Activated CD8-positive, alpha-beta memory T cell treated with anti-CD3 and anti-CD28 coated beads for 24 hours (primary cell): ENCODE data around the gene SSBP4.
A peak's percentile ranks its signal among the peaks of the same experiment; 100 is the strongest.
"Not testable (repeated sequence)": the region's sequence is repeated elsewhere in the genome, so short reads cannot be mapped to it uniquely, and the experiment has no call there.

ENCODE experiments used
- DNase-seq: peaks from one replicate; pipeline ENCODE4 v3.0.0-alpha.2; 2020

Gene SSBP4

DNA sequence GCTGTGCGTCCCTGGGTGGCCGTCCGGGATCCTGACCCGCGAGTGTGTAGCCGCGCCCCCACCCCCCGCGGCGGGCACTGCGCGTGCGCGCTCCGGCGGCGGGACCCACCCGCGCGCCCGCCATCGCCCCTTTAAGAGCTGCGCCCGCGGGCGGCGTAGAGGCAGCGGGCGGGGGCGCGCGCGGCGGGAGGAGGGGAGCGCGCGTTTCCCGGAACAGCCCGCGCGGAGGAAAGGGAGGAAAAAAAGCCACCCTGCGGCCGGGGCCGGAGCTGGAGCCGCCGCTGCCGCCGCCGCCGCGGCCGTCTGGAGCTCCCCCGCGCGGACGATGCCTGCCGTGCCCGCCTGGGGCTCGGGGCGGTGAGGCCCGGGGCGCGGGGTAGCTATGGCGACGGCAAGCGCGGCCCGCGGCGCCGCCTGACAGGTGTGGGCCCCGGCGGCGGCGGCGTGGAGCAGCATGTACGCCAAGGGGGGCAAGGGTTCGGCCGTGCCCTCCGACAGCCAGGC lies at the start of gene SSBP4:
Gene SSBP4 (plus strand): TSS at position 204 of the 504 bp plus-strand sequence. CDS start 251 bp downstream, at position 455.
- peak; percentile 88 for DNase-seq

DNA sequence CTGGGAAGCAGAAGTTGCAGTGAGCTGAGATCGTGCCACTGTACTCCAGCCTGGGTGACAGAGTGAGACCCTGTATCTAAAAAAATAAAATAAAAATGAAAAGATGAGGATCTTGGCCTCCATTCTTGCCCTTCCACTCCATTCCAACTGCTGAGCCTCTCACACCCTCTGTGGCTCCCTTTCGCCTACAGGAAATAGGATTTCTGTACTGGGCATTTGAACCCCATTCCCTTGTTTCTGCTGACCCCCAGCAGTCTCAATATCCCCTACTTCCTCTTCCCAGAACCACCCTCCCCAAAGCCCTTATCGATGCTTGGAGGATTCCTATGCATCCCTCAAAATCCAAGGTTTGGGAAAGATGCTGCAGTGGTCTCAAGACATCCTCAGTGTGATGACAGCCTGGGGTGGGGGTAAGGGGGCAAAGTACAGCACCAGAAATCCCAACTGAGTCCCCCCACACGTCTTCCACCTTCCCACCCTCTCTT lies 45.7 kb upstream of the SSBP4 start:
- no peak for DNase-seq

DNA sequence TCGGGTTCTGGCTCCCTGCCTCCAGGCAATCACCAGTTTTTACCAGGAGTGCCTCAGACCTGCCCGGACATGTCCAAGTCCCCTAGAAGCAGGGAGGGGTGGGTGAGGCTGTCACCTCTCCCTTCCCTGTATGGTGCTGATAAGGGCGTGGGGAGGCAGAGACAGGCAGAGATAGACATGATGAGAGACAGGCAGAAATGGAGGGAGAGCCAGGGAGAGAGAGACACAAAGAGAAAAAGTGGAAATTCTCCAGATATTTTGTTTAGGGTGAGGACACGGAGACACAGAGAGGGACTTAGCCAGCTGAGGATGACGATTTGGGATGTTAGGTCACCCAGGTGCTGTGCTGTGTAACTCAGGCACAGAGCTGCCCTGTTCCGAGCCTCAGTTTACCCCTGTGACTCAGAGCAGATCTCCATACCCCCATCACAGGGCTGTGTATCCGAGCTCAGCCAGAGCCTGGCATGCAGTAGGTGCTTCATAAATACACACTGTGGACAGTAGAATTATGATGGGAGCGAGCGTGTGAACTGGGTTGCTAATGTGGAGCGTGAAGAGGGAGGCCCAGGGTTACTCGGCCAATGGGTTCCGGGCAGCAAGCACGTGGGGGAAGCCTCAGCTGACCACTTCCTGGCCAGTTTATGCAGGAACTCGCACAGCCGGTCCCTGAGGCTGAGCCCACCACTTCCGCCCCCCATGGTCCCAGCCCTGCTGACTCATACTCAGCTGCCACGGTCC lies 45.1 kb upstream of the SSBP4 start:
- peak; percentile 77 for DNase-seq

DNA sequence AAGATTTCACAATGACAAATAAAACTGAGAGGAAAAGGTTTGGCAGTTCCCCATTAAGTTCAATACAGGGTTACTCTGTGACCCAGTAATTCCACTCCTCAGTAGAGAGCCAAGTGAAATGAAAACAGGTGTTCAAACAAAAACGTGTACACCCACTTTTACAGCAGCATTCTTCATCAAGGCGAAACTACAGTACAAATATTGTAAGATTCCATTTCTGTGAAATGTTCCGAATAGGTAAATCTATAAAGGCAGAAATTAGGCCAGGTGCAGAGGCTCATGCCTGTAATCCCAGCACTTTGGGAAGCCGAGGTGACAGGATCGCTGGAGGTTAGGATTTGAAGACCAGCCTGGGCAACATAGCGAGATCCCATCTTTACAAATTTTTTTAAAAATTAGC lies 42.2 kb upstream of the SSBP4 start:
- no peak for DNase-seq

DNA sequence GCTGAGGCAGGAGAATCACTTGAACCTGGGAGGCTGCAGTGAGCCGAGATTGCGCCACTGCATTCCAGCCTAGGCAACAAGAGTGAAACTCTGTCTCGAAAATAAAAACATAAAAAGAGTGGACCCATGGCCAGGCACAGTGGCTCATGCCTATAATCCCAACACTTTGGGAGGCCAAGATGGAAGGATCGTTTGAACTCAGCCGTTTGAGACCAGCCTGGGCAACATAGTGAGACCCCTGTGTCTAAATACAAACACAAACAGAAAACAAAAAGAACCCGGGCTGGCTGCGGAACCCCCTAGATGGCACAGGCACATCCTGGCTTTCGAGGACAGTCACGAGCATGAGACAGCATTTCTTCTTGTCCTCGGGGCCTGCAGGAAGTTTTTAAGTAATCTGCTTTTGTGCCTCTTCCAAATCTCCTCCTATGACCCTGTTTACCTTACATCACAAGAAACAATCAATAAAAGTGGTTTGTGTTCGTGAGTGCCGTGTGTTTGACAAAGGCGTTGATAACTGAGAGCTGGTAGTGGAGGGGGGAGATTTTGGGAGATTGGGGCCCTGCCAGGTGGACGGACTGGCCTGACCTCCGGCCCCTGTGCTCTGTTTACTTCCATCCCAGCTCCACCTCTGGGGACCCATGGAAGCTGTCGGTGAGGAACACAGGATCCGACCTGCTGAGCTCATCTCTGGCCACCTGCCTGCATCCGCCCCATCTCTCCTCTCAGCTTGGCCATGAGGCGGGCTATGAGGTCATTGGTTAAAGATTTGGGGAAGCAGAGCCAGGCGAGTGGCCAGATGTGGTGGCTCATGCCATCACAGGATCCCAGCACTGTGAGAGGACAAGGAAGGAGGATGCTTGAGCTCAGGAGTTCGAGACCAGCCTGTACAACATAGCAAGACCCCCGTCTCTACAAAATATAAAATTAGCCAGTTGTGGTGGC lies 39.1 kb upstream of the SSBP4 start:
- no peak for DNase-seq

DNA sequence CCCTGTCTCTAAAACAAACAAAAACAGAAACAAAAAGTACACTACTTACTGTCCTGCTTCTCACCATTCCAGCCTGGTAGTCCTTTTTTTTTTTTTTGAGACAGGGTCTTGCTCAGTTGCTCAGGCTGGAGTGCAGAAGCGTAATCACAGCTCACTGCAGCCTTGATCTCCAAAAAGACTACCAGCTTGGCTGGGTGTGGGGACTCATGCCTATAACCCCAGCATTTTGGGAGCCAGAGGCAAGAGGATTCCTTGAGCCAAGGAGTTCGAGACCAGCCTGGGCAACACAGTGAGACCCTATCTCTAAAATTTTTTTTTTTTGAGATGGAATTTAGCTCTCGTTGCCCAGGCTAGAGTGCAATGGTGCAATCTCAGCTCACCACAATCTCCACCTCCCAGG lies 38.4 kb upstream of the SSBP4 start:
- no peak for DNase-seq

DNA sequence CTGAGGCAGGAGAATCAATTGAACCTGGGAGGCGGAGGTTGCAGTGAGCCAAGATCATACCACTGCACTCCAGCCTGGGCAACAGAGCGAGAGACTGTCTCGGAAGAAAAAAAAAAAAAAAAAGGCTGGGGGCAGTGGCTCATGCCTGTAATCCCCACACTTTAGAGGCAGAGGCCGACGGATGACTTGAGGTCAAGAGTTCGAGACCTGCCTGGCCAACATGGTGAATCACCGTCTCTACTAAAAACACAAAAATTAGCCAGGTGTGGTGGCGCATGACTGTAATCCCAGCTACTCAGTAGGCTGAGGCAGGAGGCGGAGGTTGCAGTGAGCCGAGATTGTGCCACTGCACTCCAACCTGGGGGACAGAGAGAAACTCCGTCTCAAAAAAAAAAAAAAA lies 35.6 kb upstream of the SSBP4 start:
- DNase-seq: not testable (repeated sequence)

DNA sequence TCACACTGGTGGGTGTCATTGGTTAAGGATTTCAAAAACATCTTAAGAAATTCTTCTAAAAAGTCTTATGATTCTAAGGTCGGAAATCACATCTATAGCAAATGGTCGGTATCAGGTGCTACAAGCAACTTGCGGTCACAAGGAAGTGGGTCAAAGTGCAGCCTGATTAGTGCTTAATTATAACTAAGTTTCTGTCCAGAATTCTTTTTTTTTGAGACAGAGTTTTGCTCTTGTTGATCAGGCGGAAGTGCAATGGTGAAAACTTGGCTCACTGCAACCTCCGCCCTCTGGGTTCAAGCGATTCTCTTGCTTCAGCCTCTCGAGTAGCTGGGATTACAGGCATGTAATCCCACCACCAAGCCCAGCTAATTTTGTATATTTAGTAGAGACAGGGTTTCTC lies 34.4 kb upstream of the SSBP4 start:
- no peak for DNase-seq

DNA sequence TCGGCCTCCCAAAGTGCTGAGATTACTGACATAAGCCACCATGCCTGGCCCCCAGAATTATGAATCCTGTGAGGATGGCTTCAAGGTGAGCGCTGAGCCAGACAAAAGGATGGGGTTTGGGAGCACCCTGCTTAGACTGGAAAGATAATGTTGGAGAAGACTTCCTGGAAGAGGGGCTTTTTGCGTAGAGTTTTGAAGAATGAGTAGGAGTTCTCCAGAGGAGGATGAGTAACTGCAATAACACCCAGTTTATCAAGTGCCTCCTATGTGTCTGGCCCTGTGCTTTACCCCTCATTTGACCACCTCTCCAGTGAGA lies 33.9 kb upstream of the SSBP4 start:
- no peak for DNase-seq

DNA sequence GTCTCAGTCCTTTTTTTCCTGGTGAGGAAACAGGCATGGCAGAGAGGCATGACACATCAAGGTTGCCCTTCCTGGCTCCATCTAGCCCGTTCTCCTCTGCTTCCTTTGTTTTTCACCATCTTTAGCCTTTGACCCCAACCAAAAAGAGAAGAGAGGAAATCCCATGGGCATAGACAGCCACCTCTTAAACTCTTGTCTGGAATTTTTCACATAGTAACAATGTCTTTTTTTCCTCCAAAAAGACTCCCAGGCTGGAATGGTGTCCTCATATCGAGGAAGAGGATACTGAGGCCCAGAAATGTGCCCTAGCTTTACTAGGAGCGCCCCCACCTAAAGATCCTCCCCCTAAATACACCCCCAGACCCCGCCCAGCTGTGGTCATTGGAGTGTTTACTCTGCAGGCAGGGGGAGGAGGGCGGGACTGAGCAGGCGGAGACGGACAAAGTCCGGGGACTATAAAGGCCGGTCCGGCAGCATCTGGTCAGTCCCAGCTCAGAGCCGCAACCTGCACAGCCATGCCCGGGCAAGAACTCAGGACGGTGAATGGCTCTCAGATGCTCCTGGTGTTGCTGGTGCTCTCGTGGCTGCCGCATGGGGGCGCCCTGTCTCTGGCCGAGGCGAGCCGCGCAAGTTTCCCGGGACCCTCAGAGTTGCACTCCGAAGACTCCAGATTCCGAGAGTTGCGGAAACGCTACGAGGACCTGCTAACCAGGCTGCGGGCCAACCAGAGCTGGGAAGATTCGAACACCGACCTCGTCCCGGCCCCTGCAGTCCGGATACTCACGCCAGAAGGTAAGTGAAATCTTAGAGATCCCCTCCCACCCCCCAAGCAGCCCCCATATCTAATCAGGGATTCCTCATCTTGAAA lies 33.3 kb upstream of the SSBP4 start, which contains the start of gene GDF15:
Gene GDF15 (plus strand): TSS at position 484 of the 868 bp plus-strand sequence. CDS start 32 bp downstream, at position 516.
- DNase-seq: peak; percentile 63

DNA sequence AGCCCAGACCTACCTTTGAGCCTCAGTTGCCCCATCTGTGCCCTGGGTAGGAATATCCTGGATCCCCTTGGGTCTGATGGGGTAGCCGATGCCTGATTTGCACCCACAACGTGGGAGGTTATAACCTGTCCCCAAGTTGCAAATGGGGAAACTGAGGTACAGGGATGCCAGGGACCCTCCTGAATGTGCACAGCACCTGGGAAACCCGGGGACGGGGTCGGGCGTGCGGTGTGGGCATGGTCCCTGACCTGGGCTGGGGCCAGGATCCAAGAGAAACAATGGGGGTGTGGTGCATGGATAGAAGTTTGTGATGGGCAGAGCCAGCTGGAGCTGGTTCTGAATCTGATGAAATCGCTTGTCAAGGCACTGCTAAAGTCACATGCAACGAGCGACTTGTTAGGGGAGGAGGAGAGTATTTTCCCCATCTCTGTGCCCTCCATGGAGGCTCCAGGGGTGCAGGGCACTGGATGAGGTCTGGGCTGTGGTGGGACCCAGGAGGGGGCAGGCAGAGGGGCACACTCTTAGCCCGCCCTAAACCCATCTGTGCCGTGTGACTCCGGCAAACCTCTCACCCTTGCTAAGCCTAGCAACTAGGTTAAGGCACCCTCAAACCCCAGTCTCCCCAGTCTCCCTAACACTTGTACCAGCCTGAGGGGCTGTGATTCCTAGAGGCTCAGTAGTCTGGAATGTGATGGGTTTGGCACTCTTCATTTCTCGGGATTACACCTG lies 32.5 kb upstream of the SSBP4 start:
- DNase-seq: no peak

DNA sequence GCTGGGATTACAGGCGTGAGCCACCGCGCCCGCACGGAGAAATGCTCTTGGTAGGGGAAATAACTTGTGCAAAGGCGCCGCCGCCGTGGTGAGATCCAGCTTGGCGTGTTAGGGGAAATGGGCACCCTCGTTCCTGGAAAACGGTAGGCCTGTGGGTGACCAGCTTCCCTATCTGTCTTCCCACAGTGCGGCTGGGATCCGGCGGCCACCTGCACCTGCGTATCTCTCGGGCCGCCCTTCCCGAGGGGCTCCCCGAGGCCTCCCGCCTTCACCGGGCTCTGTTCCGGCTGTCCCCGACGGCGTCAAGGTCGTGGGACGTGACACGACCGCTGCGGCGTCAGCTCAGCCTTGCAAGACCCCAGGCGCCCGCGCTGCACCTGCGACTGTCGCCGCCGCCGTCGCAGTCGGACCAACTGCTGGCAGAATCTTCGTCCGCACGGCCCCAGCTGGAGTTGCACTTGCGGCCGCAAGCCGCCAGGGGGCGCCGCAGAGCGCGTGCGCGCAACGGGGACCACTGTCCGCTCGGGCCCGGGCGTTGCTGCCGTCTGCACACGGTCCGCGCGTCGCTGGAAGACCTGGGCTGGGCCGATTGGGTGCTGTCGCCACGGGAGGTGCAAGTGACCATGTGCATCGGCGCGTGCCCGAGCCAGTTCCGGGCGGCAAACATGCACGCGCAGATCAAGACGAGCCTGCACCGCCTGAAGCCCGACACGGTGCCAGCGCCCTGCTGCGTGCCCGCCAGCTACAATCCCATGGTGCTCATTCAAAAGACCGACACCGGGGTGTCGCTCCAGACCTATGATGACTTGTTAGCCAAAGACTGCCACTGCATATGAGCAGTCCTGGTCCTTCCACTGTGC lies 30.9 kb upstream of the SSBP4 start:
- peak; percentile 94 for DNase-seq

DNA sequence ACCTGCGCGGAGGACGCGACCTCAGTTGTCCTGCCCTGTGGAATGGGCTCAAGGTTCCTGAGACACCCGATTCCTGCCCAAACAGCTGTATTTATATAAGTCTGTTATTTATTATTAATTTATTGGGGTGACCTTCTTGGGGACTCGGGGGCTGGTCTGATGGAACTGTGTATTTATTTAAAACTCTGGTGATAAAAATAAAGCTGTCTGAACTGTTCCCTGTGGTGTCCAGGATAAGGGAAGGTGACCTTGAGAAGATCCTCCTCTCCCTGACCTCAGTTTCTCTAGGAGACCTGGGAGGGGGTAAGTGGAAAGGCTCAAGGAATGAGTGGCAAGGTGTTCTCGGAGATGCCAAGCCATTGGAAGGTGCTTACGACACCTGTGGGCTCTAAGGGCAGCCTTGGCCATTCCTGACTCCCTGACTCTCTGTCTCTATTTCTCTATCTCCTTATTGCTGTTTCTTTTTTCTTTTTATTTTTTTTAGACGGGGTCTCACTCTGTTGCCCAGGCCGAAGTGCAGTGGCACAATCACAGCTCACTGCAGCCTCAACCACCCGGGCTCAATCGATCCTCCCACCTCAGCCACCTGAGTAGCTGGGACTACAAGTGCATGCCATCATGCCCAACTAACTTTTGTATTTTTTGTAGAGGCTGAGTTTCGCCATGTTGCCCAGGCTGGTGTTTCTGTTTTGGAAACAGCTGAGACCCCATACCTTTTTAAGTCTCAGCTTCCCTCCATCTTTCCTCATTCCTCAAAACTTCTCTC lies 30.1 kb upstream of the SSBP4 start:
- no peak for DNase-seq

DNA sequence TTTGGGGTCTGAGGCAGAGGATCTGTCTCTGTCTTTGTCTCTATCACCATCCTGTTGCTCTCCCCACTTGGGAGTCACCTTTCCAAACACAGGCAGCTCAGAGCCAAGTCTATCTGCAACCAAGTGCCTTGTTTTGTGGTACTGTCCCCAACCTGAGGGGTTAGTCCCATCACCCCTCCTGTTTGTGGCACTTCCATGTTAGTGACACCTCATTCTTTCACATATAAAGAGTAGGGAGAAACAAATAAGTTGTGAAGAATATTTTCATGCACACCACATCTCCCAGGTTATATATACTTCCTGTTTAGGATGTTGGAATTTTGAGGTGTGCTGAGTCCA lies 29.5 kb upstream of the SSBP4 start:
- no peak for DNase-seq

DNA sequence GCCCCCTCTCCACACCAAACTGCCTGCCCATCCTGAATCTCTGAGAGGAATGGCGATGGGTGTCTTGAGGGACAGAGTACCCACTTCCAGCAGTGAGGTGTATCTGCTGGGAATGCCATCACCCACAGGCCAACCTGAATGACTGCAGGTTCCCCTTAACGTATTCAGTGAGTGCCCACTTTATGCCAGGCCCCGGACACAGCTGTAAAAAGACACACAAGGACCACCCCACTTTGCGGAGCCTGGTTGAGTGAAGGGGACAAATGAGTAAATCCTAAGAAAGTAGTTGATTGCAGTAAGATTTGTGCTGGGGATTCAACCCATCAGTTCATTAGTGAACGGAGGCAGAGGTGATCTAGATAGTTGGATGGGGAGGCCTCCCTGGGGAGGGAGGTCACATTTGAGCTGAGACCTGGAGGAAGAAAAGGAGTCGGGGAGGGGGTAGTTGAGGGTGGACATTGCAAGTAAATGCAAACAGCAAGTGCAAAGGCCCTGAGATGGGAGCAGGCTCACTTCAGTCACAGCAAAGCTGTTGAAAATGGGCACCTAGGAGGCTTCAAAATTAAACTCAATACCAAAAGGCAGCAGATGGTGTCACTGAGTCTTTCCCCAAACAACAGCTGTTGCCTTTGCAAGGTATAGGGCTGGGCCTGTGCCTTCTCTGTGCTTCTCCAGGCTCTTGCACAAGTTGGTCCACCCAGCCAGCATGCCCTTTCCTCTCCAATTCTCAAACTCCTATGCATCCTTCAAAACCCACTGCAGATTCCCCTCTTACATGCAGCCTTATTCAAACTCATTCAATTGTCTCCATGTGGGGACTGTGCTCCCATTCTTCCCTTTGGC lies 28.9 kb upstream of the SSBP4 start:
- no peak for DNase-seq

DNA sequence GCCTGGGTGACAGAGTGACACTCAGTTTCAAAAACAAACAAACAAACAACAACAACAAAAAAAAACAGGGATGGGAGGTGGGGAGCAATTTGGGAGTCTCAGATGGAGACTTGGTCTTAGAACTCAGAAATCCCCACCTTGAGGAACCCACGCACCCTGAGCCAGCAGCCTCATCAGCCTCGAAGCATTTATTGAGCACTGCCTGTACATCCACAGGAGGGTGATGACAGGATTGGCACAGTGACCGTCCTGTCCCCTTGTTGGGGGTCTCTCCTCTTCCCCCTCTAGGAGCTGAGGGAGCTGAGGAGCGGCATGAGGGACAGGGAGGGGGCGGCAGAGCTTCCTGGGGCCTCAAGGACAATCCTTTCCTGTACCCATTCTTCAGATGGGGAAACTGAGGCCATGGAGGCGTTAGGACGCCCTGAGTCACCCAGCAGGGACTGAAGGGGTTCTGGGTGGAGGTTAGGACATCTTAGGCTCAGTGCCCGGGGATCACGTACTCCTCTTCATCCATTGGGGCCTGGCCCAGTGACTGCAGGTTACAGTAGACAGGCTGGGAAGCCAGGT lies 27.6 kb upstream of the SSBP4 start:
- no peak for DNase-seq

DNA sequence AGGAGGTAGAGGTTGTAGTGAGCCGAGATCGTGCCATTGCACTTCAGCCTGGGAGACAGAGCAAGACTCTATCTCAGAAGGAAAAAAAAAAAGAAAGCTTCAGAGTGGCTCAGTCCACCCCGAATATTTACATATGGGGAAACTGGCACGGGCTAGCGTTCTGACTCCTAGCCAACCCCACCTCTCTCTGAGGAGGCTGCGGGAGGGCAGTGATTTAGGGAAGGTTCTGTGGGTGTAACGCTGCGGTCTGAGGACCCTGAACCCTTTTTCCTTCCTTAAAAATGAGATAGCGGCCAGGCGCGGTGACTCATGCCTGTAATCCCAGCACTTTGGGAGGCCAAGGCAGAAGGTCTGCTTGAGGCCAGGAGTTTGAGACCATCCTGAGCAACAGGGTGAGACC lies 26.8 kb upstream of the SSBP4 start:
- DNase-seq: no peak

DNA sequence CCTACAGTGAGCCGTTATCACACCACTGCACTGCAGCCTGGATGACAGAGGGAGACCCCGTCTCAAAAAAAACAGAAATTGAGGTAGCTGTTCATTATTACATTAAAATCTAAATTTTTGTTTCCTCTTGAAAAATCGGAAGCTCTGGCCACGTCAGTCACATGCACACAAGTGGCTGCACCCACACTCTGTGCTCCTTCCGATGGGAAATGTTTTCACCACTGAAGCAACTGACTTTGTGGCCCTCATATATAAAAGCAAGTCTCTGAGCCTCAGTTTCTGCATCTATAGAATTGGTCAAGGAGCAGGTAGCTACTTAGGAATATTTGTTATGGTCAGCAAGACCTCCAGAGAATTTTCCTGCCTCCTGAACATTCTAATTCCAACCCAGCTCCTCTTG lies 26.3 kb upstream of the SSBP4 start:
- no peak for DNase-seq

DNA sequence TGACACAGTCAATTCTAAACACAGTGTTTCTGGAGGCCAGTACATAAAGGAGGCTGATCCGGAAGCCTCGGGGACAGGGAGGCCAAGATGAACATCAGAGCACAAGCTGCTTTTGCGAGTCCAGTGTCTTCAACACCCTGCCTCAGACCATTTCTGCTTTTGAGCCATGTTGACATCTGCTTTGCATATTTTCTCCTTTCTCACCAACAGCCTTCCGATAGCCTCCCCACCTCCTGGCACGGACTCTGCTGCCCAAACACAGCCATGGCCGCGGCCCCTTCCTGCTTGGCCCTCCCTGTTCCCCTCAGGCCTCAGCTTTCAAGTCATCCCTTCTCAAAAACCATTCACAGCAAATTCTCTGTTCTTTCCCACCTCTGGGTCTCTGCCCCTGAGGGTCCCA lies 25.4 kb upstream of the SSBP4 start:
- no peak for DNase-seq
